Activated CD8-positive, alpha-beta T cell treated with anti-CD3 and anti-CD28 coated beads for 36 hours (primary cell): ENCODE results near the gene RAP1A. TPM values are rescaled to one million over a fixed set of nuclear protein-coding genes. Genes with fewer than 3 reads are reported as not detected.

Experiments used
- ATAC-seq: fragments of 200-7000 bp; cut with Tn5 transposase; one replicate; pipeline ENCODE4 v1.10.0; 2021; ENCODE audit warnings: mild to moderate bottlenecking, moderate library complexity
- CTCF ChIA-PET: fragments of 350-600 bp; sonication (Branson Sonifier 250); formaldehyde crosslinking; loops from one replicate; lab custom pipeline; 2021; ENCODE audit warnings: antibody characterized with exemption; lab: Charles Lee
- POLR2A ChIA-PET: fragments of 350-600 bp; sonication (Branson Sonifier 250); formaldehyde crosslinking; loops from one replicate; lab custom pipeline; 2021; ENCODE audit warnings: antibody characterized with exemption; lab: Charles Lee
- DNase-seq: peaks from one replicate; pipeline ENCODE4 v3.0.0-alpha.2; 2020
- H3K27ac Mint-ChIP-seq: one replicate; pipeline ENCODE4 v1.8.0; 2021; ENCODE audit warnings: mild to moderate bottlenecking, mixed read lengths
- H3K27me3 Mint-ChIP-seq: one replicate; pipeline ENCODE4 v1.8.0; 2021; ENCODE audit warnings: mixed read lengths
- H3K36me3 Mint-ChIP-seq: one replicate; pipeline ENCODE4 v1.8.0; 2021; ENCODE audit warnings: low read depth, mixed read lengths
- H3K4me1 Mint-ChIP-seq: one replicate; pipeline ENCODE4 v1.8.0; 2021; ENCODE audit warnings: low read depth, mixed read lengths
- H3K4me3 Mint-ChIP-seq: one replicate; pipeline ENCODE4 v1.8.0; 2021; ENCODE audit warnings: mild to moderate bottlenecking, moderate library complexity, mixed read lengths
- H3K9me3 Mint-ChIP-seq: one replicate; pipeline ENCODE4 v1.8.0; 2021; ENCODE audit warnings: mixed read lengths
- CTCF ChIP-seq: fragments of 200-600 bp; IDR thresholded peaks from one replicate; pipeline ENCODE4 v1.8.0; 2022; ENCODE audit warnings: antibody characterized with exemption, mild to moderate bottlenecking
- intact Hi-C: fragments of 100-400 bp; cut with micrococcal nuclease; formaldehyde crosslinking; loops from one replicate; pipeline ENCODE4 v1.10.0; 2022
- total RNA-seq, 2 experiments: library from RNA; stranded (reverse); gene quantifications; one replicate each; pipeline ENCODE4 v1.2.3, GENCODE V29; 2021

RAP1A gene
- total RNA-seq, 2 experiments from 2014 or later = 197 to 198 TPM

GRCh38 chr1:111625276-111625675 is 5.7 kb downstream of the RAP1A start:
- peak overlapping the region; percentile 89 for H3K27ac Mint-ChIP-seq
- no peak for DNase-seq
- no peak for TF ChIP-seq CTCF
- intact Hi-C loops = loop anchor here (2.0 kb wide), 1 partner anchor 116 kb away; no protein-coding TSS in a partner anchor
- H3K27me3 Mint-ChIP-seq = no peaks in the 10 kb centered on the region
- peak overlapping the region; percentile 63 for H3K4me3 Mint-ChIP-seq
- ChIA-PET POLR2A (interaction anchor here (1.4 to 10.9 kb wide), 2 partner anchors 23 to 31 kb away, joined by 4 to 176 read pairs; no protein-coding TSS in a partner anchor), CTCF (interaction anchor here (1.1 to 1.7 kb wide), 3 partner anchors 54 to 122 kb away, joined by 3 to 7 read pairs (median 3); no protein-coding TSS in a partner anchor)
- peaks cover 68% of the 10 kb centered on the region for H3K4me1 Mint-ChIP-seq
- H3K36me3 Mint-ChIP-seq = peaks cover 55% of the 10 kb centered on the region
- H3K9me3 Mint-ChIP-seq = no peaks in the 10 kb centered on the region
- ATAC-seq = no peak

GRCh38 chr1:111628153-111628552 is 8.6 kb downstream of the RAP1A start:
- intact Hi-C loops = no loop called here
- Mint-ChIP-seq H3K4me1 (peaks cover 81% of the 10 kb centered on the region), H3K36me3 (peaks cover 45% of the 10 kb centered on the region), H3K9me3 (no peaks in the 10 kb centered on the region), H3K27ac (peak overlapping the region; percentile 82), H3K27me3 (no peaks in the 10 kb centered on the region), H3K4me3 (peak overlapping the region; percentile 43)
- ChIA-PET POLR2A (interaction anchor here (0.6 to 2.2 kb wide), 7 partner anchors 9 to 127 kb away, joined by 3 to 5 read pairs (median 3); partner anchors contain the start of gene DDX20), CTCF (interaction anchor here (0.9 to 2.5 kb wide), 9 partner anchors 10 to 133 kb away, joined by 3 to 17 read pairs (median 3); no protein-coding TSS in a partner anchor)
- ATAC-seq (no peak), DNase-seq (no peak)
- no peak for TF ChIP-seq CTCF

- POLR2A ChIA-PET = interaction anchor here (0.9 to 2.2 kb wide), 4 partner anchors 11 to 126 kb away, joined by 3 to 5 read pairs (median 4); partner anchors contain the start of gene DDX20
Observed at GRCh38 chr1:111629190-111629954, 9.8 kb downstream of the RAP1A start.

GRCh38 chr1:111630567-111630966 is 11.0 kb downstream of the RAP1A start:
- ChIA-PET POLR2A (interaction anchor here (1.1 to 1.4 kb wide), 3 partner anchors 9 to 122 kb away, joined by 3 to 5 read pairs (median 5); no protein-coding TSS in a partner anchor), CTCF (interaction anchor here (1.2 to 1.9 kb wide), 3 partner anchors 27 to 123 kb away, joined by 3 to 7 read pairs (median 7); no protein-coding TSS in a partner anchor)
- Mint-ChIP-seq H3K4me3 (peak overlapping the region; percentile 3), H3K9me3 (no peaks in the 10 kb centered on the region), H3K27ac (peak overlapping the region; percentile 67), H3K27me3 (no peaks in the 10 kb centered on the region), H3K36me3 (peaks cover 38% of the 10 kb centered on the region), H3K4me1 (peaks cover 78% of the 10 kb centered on the region)
- DNase-seq (no peak), ATAC-seq (no peak)
- intact Hi-C loops = no loop called here
- no peak for TF ChIP-seq CTCF

More at GRCh38 chr1:111629190-111629954, 9.8 kb downstream of the RAP1A start:
- Mint-ChIP-seq H3K27me3 (no peaks in the 10 kb centered on the region), H3K4me3 (peak overlapping the region; percentile 33), H3K9me3 (no peaks in the 10 kb centered on the region), H3K27ac (peak overlapping the region; percentile 72), H3K36me3 (peaks cover 40% of the 10 kb centered on the region), H3K4me1 (peaks cover 79% of the 10 kb centered on the region)
- CTCF ChIA-PET = interaction anchor here (1.2 to 2.5 kb wide), 6 partner anchors 13 to 122 kb away, joined by 3 to 17 read pairs (median 5); no protein-coding TSS in a partner anchor
- DNase-seq (no peak), ATAC-seq (peak; percentile 46)
- TF ChIP-seq CTCF = no peak
- intact Hi-C loops = no loop called here
